ENCODE data around the gene CGRRF1.

The CGRRF1 gene

DNA sequence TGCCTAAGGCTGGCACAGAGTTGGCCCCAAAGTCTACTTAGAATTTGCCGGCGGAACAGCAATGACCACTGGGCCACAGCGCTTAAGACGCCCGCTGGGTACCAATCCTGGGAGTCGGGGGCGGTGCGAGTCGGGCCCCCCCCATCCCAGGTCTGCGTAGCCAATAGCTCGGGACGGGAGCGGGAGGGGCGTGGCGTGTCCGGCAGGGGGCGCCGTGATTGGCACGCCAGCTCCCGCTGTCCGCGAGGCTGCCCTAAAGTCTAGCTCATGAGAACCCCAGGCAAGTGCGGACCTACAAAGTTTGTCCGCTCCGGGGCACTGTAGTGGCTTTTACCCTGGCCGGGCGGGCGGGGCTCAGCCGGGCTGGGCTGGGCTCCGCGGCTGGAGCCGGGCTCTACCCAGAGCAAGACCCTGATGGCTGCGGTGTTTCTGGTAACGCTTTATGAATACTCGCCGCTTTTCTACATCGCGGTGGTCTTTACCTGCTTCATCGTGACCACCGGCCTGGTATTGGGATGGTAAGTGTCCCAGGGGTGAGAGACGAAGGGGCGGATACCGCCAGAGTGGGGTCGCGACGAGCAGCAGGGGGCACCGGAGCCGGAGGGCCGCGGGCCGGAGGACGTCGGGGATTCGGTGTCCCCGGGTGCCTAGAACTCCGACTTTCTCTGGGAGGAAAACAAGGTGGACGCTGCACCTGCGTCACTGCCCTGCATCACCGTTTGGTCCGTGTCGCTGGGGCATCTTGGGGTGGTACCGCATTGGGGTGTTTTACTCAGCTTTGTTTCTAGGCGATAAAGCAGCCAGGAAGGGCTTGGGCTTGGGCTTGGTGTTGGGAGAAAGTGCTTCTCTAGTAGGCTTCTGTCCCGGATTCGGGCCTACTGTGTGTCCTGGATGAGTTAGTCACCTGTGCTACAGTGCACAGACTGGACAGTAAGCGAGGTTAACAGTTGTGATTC lies at the start of gene CGRRF1:
Gene CGRRF1, plus strand, starts transcription at position 361 of the 956 bp plus-strand sequence. Its CDS starts 54 bp downstream, at position 415.
- DNase-seq = peak; percentile 95

GRCh38 chr14:54462048-54462447 lies 47.7 kb upstream of the CGRRF1 start:
- no peak for DNase-seq

GRCh38 chr14:54465654-54466053 lies 44.1 kb upstream of the CGRRF1 start:
- DNase-seq = no peak

DNA sequence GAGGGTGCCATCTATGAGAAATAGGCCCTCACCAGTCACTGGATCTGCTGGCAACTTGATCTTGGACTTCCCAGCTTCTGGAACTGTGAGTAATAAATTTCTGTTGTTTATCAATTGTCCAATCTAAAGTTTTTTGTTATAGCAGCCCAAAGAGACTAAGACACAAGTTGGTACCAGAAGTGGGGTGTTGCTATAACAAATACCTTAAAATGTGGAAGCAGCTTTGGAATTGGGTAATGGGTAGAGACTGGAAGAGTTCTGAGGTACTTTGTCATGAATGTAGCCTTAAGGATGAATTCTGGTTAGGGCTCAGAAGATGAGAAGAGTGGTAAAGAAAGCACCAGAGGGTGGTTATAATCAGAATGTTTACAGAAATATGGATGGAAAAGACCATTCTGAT lies 42.4 kb upstream of the CGRRF1 start:
- no peak for DNase-seq

DNA sequence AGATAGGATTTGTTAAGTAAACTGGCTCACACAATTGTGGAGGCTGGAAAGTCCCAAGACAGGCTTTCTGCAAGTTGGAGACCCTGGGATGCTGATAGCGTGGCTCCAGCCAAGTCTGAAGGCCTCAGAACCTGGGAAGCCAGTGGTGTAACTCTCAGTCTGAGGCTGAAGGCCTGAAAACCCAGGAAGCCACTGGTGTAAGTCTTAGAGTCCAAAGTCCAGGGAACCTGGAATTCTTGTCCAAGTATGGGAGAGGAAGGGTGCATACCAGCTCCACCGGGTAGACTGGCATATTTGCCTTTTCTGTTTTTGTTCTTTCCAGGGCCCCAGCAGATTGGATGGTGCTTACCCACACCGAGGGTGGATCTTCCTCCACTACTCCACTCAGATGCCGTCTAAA lies 39.0 kb upstream of the CGRRF1 start:
- DNase-seq = no peak

GRCh38 chr14:54471641-54472040 lies 38.1 kb upstream of the CGRRF1 start:
- no peak for DNase-seq

- DNase-seq = no peak
Measured at GRCh38 chr14:54472315-54472714, 37.4 kb upstream of the CGRRF1 start.

DNA sequence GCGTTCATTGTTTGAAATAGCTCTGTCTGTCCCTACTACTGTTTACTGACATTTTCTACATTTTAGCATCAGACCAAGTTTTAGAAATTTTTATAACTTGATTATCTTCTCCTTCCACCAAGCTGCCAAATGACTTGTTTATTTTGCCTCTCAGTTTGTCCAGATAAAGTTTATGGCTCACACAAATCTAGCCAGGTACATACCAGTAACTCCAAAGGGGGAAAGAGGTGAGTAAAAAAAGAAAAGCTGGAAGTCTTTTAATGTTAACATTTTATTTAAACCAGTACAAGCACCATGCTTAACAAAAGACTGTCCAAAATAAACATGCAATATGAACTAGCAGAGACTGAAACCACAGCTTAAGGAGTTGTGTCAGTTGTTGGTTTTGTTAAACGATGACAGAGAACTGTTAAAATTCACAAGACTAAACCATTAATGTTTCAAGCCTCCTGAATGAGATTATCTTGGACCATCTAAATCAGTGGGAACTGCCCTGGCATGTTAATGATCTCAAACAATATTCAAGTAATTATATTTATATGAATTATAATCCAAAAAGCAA lies 35.4 kb upstream of the CGRRF1 start:
- DNase-seq = no peak

DNA sequence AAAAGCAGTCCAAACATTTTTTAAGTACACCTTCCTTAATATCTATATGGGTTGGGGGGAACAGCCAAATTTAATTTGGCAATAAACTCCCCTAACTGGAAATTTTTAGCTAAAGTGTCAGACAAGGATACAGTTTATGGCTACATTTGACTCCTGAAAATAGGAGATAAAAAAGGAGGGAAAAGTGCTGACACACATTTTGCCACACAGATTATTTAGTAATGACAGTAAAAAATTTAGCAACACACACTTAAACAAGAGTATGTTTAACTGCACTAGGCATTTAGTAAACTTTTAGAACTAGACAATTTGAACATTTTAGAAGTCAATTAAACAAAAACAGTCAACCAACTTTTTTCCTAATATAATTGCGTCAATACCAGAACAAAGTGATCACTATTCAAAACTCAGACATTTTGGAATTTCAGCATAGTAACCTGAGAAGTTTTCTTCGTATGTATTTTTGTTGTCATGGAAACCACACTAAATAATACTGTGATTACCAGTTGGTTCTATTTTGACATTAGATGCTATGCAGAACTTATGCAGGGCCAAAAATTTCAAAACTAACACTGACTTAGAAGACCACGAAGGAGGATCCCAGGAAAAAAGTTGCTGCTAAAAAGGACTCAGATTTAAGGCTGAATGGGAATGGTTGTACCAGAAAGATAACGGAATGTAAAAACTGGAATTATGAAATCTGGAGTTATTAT lies 34.4 kb upstream of the CGRRF1 start:
- DNase-seq = no peak

GRCh38 chr14:54475911-54476310 lies 33.8 kb upstream of the CGRRF1 start:
- no peak for DNase-seq

DNA sequence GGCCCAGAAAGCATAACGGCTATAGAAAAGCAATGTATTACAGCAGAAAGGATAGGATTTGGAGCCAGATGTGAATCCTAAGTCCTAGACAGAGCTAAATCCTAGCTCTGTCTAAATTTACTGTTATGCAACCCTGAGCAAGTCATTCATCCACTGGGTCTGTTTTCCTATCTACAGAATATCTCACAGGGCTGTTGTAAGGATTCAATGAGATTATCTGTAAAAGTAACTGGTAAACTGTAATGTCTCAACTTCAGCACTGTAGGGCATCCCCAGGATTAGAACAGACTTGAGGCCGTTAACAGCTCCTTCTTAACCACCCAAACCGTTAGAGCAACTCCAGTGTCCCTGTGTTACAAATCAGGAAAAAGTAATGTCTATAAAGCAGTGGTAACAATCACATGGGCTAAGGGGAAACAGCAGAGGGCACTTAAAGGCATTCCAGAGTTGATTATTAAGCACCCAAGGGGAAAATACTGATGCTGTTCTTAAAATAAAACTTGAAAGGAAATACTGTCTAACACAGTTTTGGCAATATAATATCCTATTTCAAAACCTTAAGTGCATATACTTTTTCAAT lies 31.0 kb upstream of the CGRRF1 start:
- DNase-seq = no peak

- no peak for DNase-seq
Measured at GRCh38 chr14:54480830-54481562, 28.7 kb upstream of the CGRRF1 start.

DNA sequence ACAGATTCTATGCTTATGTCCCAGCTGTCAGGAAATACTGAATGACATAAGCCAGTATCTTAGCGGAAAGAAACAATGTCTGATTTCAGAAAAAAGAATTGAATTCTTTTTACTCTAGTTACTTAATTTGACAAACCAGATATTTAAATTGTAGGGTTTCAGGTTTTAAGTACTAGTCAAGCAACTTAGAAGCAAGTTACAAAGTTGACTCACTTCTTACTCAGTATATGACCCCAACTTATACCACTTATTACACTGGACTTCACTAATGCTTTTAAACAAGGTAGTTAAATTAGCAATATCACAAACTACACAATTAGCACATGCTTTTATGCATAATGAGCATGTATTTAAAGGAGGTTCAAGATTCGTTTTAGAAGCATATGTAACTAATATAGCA lies 28.0 kb upstream of the CGRRF1 start:
- DNase-seq = no peak

GRCh38 chr14:54483073-54483745 lies 26.5 kb upstream of the CGRRF1 start:
- no peak for DNase-seq

DNA sequence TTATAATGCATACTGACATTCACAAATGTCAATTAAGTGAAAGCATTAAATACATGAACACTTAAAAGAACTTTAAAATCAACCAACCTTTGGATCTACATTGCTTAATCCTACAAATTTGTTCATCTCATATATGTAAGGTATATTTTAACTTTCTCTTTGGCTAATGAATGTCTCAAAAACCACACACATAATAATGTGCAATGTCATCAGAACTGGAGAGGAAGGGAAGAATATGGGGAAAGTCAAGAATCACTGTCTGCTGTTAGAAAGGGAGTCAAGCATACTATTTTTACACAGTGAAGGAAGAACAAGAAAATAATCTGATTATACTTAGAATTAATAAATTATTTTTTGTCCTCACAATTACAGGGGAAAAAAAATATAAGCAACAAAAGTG lies 25.9 kb upstream of the CGRRF1 start:
- no peak for DNase-seq

GRCh38 chr14:54486685-54487084 lies 23.0 kb upstream of the CGRRF1 start:
- DNase-seq = no peak

DNA sequence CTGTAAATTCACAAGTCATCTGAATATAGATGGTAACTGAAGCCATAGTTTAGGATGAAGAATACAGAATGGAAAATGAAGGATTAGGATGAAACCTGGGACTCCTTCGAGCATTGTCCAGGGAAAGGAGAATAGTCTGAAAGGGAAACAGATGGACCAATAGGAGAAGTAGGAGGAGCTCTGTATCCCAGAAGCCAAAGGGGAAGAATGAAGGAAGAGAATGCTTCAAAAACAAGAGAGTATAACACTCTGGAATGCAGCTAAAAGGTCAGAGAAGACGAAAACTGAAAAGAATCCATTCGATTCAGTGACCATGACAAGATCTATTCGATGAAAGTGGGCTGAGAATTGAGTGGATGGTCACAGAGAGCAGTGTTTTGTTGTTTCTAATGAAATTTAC lies 21.9 kb upstream of the CGRRF1 start:
- no peak for DNase-seq

DNA sequence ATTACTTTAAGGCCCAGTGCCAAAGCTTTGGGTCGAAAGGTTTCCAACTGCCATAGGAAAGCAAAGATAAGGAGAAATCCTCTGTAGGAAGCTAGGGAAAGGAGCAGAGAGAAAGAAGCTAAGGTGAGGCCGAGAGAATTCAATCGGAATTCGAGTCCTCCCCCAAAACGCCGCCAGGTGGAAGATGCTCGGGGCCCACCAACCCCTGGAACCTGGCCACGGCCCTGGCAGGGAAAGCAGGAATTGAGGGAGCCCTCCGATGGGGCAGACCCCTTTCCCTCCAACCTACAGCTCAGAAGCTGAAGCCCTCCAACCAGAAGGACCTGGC lies 21.4 kb upstream of the CGRRF1 start:
- DNase-seq = no peak

GRCh38 chr14:54488646-54489317 lies 20.9 kb upstream of the CGRRF1 start, which contains the start of gene GMFB:
Gene GMFB (minus strand): TSS chr14:54488980. CDS start chr14:54488927, 53 bp downstream.
- peak; percentile 90 for DNase-seq

- no peak for DNase-seq
Measured at GRCh38 chr14:54489318-54489683, 20.4 kb upstream of the CGRRF1 start.

DNA sequence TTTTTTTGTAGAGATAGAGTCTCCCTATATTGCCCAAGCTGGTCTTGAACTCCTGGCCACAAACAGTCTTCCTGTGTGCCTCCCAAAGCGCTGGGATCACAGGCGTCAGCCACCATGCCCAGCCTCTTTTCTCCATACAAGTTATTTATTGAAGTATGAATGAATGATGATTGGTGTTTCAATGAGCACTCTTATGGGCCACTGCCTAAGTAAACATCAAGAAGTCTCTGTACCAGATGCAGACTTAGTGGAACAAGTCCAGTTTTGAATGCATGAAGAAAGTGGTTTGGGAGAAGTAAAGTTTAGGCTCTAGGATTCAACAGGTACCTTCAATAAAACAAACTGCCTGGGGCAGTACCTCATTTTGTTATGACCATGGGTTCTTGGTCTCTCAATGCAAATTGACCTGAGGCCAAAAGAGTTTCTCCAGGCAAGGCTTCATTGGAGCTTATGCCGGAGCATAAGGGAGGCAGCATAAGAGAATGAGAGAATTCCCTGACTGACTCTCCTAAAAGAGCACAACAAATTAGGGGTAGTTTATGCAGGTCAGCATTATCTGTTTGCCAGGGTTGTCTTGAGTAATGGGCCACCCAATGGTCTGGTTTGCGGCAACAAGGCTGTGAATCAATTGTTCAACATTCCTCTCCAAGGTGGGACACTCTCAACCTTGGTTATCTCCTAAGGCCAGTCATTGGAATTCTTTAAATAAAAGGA lies 19.8 kb upstream of the CGRRF1 start:
- peak; percentile 11 for DNase-seq

Measured in DMS79 (cell line).